ENCODE measurements around the gene ZFAND3. TPM values are rescaled to one million over a fixed set of nuclear protein-coding genes. Genes with fewer than 3 reads are reported as not detected.

Gene ZFAND3
- total RNA-seq, 1 donor from 2014 or later: 45.7 TPM

DNA sequence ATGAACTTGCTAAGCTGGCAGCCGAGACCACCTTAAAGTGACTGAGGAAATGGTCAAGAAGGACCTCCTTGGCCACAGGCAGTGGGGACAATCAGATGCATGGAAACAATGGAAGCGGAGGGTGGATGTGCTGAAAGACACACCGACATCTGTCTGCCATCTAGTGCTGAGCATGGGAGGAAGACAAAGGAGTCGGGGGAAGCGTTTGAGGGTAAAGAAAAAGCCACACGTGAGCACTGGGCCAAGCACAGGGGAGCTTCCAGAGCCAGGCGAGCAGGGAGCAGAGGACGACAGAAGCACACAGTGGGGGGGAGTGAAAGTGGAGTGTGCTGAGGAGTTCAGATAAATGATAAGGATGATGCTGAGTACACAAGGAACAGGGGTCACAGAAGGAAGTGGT is 367.8 kb downstream of the ZFAND3 start:
- no peak for DNase-seq

DNA sequence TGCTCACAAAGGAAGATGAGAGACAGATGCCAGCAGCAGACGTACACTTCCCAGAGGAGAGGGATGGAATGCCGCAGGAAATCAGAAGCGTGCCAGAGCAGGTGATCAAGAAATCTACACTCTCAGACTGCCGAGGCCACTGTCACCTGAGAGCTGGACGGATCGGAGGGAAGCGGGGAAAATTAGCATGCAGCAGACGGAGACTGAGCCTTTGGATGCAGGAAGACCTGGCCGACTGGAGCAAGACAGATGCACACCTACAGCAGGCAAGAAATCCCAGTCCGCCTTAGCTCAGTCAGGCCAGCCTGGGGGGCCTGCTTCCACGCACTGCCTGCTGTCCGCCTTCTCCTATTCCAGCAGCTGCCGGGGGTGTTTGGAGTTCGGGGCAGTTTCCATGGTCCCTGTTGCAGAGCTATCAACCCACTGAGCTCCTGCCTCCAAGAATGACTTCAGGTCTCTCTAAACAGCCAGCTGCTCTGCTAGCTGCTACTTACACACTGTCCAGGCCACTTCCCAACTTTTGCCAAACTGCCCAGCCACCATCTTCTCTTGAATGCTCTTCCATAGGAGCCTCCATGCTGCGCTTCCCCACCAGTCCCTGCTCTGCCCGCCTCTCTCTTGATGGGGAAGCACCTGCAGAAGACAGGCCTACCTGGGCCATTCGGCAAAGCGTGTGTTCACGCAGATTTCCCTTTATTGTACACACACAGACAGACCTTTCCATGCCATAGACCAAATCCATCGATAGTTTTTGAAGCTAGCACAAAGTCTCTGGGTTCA is 368.5 kb downstream of the ZFAND3 start:
- peak; percentile 72 for DNase-seq

DNA sequence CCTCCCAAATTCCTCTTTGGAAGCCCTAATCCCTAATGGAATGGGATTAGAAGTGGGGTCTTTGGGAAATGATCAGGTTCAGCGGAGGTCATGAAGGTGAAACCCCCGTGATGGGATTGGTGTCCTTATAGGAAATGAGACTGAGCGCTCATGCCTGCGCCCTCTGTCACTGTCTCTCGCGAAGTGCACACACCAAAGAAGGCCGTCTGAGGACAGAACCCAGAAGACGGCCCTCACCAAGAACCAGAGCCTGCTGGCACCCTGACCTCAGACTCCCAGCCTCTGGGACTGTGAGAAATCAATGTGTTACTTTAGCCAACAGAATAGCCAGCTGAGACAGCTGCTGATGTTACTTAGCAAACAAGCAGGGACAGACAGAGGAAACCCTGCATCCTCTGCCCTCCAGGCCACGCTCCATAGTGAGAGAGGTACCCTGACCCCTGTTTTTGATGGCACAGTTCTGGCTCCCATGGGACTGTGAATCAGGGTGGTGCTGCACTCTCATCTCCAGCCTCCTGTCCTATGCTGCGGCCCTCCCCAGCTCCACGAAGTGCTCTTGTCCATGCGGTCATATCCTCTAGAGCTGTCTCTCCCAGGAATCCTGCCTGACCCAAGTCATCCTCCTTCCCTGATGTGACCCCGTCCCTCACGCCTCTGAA is 369.3 kb downstream of the ZFAND3 start:
- DNase-seq: no peak

DNA sequence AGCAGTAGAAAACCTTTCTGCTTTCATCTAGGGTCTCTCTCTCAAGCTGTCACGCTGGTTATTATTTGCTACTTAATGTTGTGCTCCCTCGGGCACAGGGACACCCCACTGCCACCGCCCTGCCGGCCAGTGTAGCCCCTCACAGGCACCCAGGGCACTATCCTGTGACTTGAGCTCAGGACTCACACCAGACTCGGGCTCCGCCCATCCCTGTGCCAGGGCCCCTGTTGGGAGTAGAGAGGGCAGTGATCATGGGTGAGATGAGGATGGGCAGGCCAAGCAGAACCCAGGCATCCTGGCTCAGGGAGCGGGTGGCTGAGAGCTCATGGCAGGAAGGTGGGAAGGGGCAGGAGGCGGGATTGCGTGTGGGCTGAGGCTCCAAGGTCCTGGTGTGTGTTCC is 371.9 kb downstream of the ZFAND3 start:
- DNase-seq: no peak

GRCh38 chr6:38192011-38192410 is 372.5 kb downstream of the ZFAND3 start:
- DNase-seq: no peak

DNA sequence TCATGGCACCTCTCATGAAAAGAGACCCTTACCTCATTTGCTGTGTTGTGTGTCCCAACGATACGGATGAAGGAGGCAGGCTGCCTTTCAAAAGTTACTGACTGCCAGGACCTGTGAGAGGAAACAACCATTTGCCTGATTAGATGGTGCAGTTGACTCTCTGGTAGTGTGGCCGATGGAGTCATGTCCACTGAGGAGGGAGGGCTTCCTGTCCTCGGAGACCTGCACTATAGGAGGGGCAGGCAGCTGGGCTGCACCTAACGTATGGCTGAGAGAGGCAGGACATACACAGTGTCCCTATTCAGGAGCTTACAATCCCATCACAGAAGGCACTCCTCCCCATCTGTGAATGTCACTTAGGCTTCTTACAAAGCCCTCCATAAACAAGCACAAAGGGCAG is 373.0 kb downstream of the ZFAND3 start:
- no peak for DNase-seq

GRCh38 chr6:38193051-38193450 is 373.5 kb downstream of the ZFAND3 start:
- DNase-seq: no peak

- DNase-seq: no peak
Measured at GRCh38 chr6:38193481-38194281, 374.2 kb downstream of the ZFAND3 start.

GRCh38 chr6:38194282-38194572 is 374.7 kb downstream of the ZFAND3 start:
- DNase-seq: no peak

DNA sequence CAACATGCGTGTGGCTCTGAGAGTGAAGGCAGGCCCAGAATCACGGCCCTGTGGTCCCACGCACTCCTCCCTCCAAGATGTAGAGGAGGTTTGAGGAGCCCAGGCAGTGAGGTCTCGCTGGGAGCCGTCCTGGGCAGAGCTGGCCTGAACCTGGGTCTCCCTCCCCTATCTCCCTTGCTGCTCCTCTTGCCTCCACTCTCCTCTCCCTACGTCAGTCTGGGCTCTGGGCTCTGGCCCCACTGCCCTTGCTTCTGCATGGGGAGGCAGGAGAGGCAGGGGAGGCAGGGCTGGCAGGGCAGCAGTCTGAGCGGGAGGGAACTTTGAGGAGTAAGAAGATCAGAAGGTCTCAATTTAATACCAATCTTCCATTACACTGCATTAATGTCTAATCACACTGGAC is 375.1 kb downstream of the ZFAND3 start:
- DNase-seq: no peak

DNA sequence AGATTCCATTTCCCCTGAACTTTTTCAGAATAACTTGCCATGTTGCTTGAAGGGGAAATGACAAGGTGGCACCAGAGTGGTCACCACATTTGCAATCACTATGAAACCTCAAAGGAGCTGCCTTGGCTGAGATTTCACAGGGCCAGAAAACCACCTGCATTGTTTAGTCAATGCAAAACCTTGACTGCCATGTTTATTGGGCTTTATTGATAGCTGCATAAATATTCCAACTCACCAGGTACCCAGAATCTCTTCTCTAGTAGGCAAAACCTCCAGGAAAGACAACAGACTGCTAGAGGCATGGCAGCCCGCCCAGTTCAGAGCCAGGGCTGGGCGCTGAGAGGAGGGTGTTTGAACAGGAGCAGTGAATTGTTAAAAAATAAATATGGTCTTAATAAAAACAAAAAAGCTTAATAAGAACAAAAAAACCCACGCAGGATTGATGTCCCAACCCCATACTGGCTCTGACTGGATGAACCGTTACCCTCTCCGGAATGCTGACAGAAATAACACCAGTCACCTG is 375.6 kb downstream of the ZFAND3 start:
- no peak for DNase-seq

- DNase-seq: no peak
Measured at GRCh38 chr6:38198219-38198618, 378.7 kb downstream of the ZFAND3 start.

Small RNAs within 50 kb of the gene (small RNA-seq; reads per million reads assigned to genes)
- gene RN7SL285P (ENCODE audit: low replicate concordance): not detected
- gene RNU1-87P (ENCODE audit: low replicate concordance): not detected

Other genes with a start within 250 kb of the ZFAND3 start
- gene MDGA1, start 121.8 kb upstream of the ZFAND3 start, total RNA-seq: 5.0 TPM